ENCODE results near the gene NRG3. TPM values are rescaled to one million over a fixed set of nuclear protein-coding genes. Genes with fewer than 3 reads are reported as not detected.
A peak's percentile ranks its signal among the peaks of the same experiment; 100 is the strongest.

Gene NRG3
- total RNA-seq (under 1 TPM in 1 of 4 donors, not detected in 3; 0.10 TPM), polyA plus RNA-seq (under 1 TPM in 1 of 3 donors, not detected in 2; 0.03 TPM)
- long read RNA-seq, donor 1 = 0 reads
- long read RNA-seq, donor 2 = 0 reads

GRCh38 chr10:81874875-81875466 lies at the start of gene NRG3:
TSS of gene NRG3 (plus strand) at chr10:81875194.
- no peak for TF ChIP-seq CTCF (IDR thresholded peaks at IDR 0.05)
- ATAC-seq (no peak), DNase-seq (no peak)
- H3K4me3 ChIP-seq = peak within 1 kb of the TSS; percentile 42
- peaks cover 3% of the 10 kb centered on the region for H3K4me1 ChIP-seq
- H3K36me3 ChIP-seq (ENCODE audit: insufficient read depth in 1 of 2, low read depth in 1 of 2) = no peaks in the 10 kb centered on the region
- H3K27me3 ChIP-seq (ENCODE audit: insufficient read depth in 3 of 3, low read length in 2 of 3) = peaks cover 7 to 75% (median 19%) of the 10 kb centered on the region in 3 donors
- intact Hi-C loops (cut with DNase I) = no loop called here
- H3K27ac ChIP-seq = no peak within 1 kb of the TSS
- no peaks in the 10 kb centered on the region for H3K9me3 ChIP-seq
- WGBS, 3 donors = 0 to 1% (median 1%) methylated on average over 2 to 87 of the region's 95 CpGs

GRCh38 chr10:81828251-81828650 lies 46.7 kb upstream of the NRG3 start:
- Histone ChIP-seq H3K9me3 (no peaks in the 10 kb centered on the region), H3K4me1 (no peaks in the 10 kb centered on the region), H3K36me3 (ENCODE audit: insufficient read depth in 1 of 2, low read depth in 1 of 2) (no peaks in the 10 kb centered on the region), H3K27me3 (ENCODE audit: insufficient read depth in 3 of 3, low read length in 2 of 3) (no peaks in the 10 kb centered on the region), H3K4me3 (no peak overlapping the region), H3K27ac (no peak overlapping the region)
- ATAC-seq = no peak
- 25 to 32% (median 32%) methylated on average over 4 of the region's 4 CpGs for WGBS, 3 donors
- DNase-seq = no peak
- TF ChIP-seq CTCF (IDR thresholded peaks at IDR 0.05) = no peak
- intact Hi-C loops (cut with DNase I) = no loop called here

- no peaks in the 10 kb centered on the region for H3K27me3 ChIP-seq (ENCODE audit: insufficient read depth in 3 of 3, low read length in 2 of 3)
- 89 to 94% (median 94%) methylated on average over 15 of the region's 15 CpGs for WGBS, 3 donors
- DNase-seq (no peak), ATAC-seq (no peak)
- no peak for TF ChIP-seq CTCF (IDR thresholded peaks at IDR 0.05)
- H3K4me3 ChIP-seq = no peak overlapping the region
- H3K4me1 ChIP-seq = no peaks in the 10 kb centered on the region
- intact Hi-C loops (cut with DNase I) = no loop called here
- H3K9me3 ChIP-seq = no peaks in the 10 kb centered on the region
- no peak overlapping the region for H3K27ac ChIP-seq
- H3K36me3 ChIP-seq (ENCODE audit: insufficient read depth in 1 of 2, low read depth in 1 of 2) = no peaks in the 10 kb centered on the region
Observed at GRCh38 chr10:81831060-81831459, 43.9 kb upstream of the NRG3 start.

- Histone ChIP-seq H3K9me3 (no peaks in the 10 kb centered on the region), H3K36me3 (ENCODE audit: insufficient read depth in 1 of 2, low read depth in 1 of 2) (no peaks in the 10 kb centered on the region), H3K27me3 (ENCODE audit: insufficient read depth in 3 of 3, low read length in 2 of 3) (no peaks in the 10 kb centered on the region), H3K4me3 (no peak overlapping the region), H3K27ac (no peak overlapping the region), H3K4me1 (no peaks in the 10 kb centered on the region)
- DNase-seq (no peak), ATAC-seq (no peak)
- TF ChIP-seq CTCF (IDR thresholded peaks at IDR 0.05) = no peak
- intact Hi-C loops (cut with DNase I) = no loop called here
Observed at GRCh38 chr10:81838950-81839349, 36.0 kb upstream of the NRG3 start.

- TF ChIP-seq CTCF (IDR thresholded peaks at IDR 0.05) = no peak
- H3K36me3 ChIP-seq (ENCODE audit: insufficient read depth in 1 of 2, low read depth in 1 of 2) = no peaks in the 10 kb centered on the region
- DNase-seq (no peak), ATAC-seq (no peak)
- intact Hi-C loops (cut with DNase I) = no loop called here
- no peaks in the 10 kb centered on the region for H3K27me3 ChIP-seq (ENCODE audit: insufficient read depth in 3 of 3, low read length in 2 of 3)
- 57 to 77% (median 63%) methylated on average over 2 of the region's 2 CpGs for WGBS, 3 donors
- no peak overlapping the region for H3K27ac ChIP-seq
- H3K4me3 ChIP-seq = no peak overlapping the region
- no peaks in the 10 kb centered on the region for H3K4me1 ChIP-seq
- H3K9me3 ChIP-seq = no peaks in the 10 kb centered on the region
Observed at GRCh38 chr10:81843042-81843441, 32.0 kb upstream of the NRG3 start.
